NCI-H2107 (cell line): Measurements from ENCODE around the gene SEMA3C.

ENCODE experiments used
- DNase-seq: peaks from one replicate; lab custom pipeline; 2025; lab: John Stamatoyannopoulos, UW

SEMA3C gene

GRCh38 chr7:80918909-80919721 lies at the start of gene SEMA3C:
SEMA3C (minus strand) TSS chr7:80919051; CDS start chr7:80916781, 2,270 bp downstream.
- peak; percentile 74 for DNase-seq

- no peak for DNase-seq
Observed at GRCh38 chr7:80968606-80969005, 49.8 kb upstream of the SEMA3C start.

GRCh38 chr7:80967917-80968297 lies 49.1 kb upstream of the SEMA3C start:
- DNase-seq, result no peak

- no peak for DNase-seq
Observed at GRCh38 chr7:80967071-80967916, 48.4 kb upstream of the SEMA3C start.

- DNase-seq, result no peak
Observed at GRCh38 chr7:80960244-80960795, 41.5 kb upstream of the SEMA3C start.

GRCh38 chr7:80957226-80957777 lies 38.5 kb upstream of the SEMA3C start:
- DNase-seq, result no peak

- no peak for DNase-seq
Observed at GRCh38 chr7:80954191-80954590, 35.3 kb upstream of the SEMA3C start.

- DNase-seq, result no peak
Observed at GRCh38 chr7:80950550-80950967, 31.7 kb upstream of the SEMA3C start.

GRCh38 chr7:80949449-80949848 lies 30.6 kb upstream of the SEMA3C start:
- no peak for DNase-seq

- no peak for DNase-seq
Observed at GRCh38 chr7:80946858-80947257, 28.0 kb upstream of the SEMA3C start.

GRCh38 chr7:80945976-80946375 lies 27.1 kb upstream of the SEMA3C start:
- DNase-seq, result no peak

GRCh38 chr7:80943342-80943741 lies 24.5 kb upstream of the SEMA3C start:
- no peak for DNase-seq

- DNase-seq, result no peak
Observed at GRCh38 chr7:80942261-80943041, 23.6 kb upstream of the SEMA3C start.

GRCh38 chr7:80941208-80941758 lies 22.4 kb upstream of the SEMA3C start:
- no peak for DNase-seq

GRCh38 chr7:80940539-80941207 lies 21.8 kb upstream of the SEMA3C start:
- no peak for DNase-seq

GRCh38 chr7:80937336-80937735 lies 18.5 kb upstream of the SEMA3C start:
- no peak for DNase-seq

GRCh38 chr7:80935991-80936780 lies 17.3 kb upstream of the SEMA3C start:
- no peak for DNase-seq

- no peak for DNase-seq
Observed at GRCh38 chr7:80934321-80934720, 15.5 kb upstream of the SEMA3C start.

GRCh38 chr7:80932536-80932935 lies 13.7 kb upstream of the SEMA3C start:
- no peak for DNase-seq

- no peak for DNase-seq
Observed at GRCh38 chr7:80929619-80930018, 10.8 kb upstream of the SEMA3C start.
